NT2/D1 (cell line): ENCODE results near the gene NOL4L.

Source experiments
- DNase-seq: peaks from one replicate; pipeline ENCODE4 v3.0.0-alpha.2; 2011; ENCODE audit warnings: low read depth, low spot score
- H3K27me3 ChIP-seq: 2 replicates; pipeline ENCODE4 v1.6.0; 2011; ENCODE audit warnings: mild to moderate bottlenecking; ENCODE audit not compliant: insufficient read length, insufficient read depth
- H3K36me3 ChIP-seq: 2 replicates; pipeline ENCODE4 v1.6.1; 2011; ENCODE audit warnings: mild to moderate bottlenecking, low read length, mixed read lengths; ENCODE audit not compliant: insufficient read depth, insufficient read length
- H3K4me1 ChIP-seq: 2 replicates; pipeline ENCODE4 v1.5.1; 2011; ENCODE audit not compliant: insufficient read depth, insufficient read length
- H3K4me3 ChIP-seq: 2 replicates; pipeline ENCODE4 v1.5.1; 2011; ENCODE audit warnings: low read depth; ENCODE audit not compliant: insufficient read length
- H3K9ac ChIP-seq: 2 replicates; pipeline ENCODE4 v1.6.0; 2011; ENCODE audit warnings: low read depth; ENCODE audit not compliant: insufficient read length
- H3K9me3 ChIP-seq: 2 replicates; pipeline ENCODE4 v1.5.1; 2011; ENCODE audit warnings: mild to moderate bottlenecking, low read length; ENCODE audit not compliant: insufficient read depth
- SUZ12 ChIP-seq: IDR thresholded peaks from 2 replicates; pipeline ENCODE4 v1.6.1; 2011; ENCODE audit not compliant: insufficient read length, insufficient read depth; ENCODE audit errors: extremely low read depth
- YY1 ChIP-seq: IDR thresholded peaks from 2 replicates; pipeline ENCODE4 v1.6.1; 2011; ENCODE audit not compliant: insufficient read length, insufficient read depth
- ZNF274 ChIP-seq: IDR thresholded peaks from 2 replicates; pipeline ENCODE4 v1.6.1; 2011; ENCODE audit warnings: mild to moderate bottlenecking, low read depth, low read length

The NOL4L gene

DNA sequence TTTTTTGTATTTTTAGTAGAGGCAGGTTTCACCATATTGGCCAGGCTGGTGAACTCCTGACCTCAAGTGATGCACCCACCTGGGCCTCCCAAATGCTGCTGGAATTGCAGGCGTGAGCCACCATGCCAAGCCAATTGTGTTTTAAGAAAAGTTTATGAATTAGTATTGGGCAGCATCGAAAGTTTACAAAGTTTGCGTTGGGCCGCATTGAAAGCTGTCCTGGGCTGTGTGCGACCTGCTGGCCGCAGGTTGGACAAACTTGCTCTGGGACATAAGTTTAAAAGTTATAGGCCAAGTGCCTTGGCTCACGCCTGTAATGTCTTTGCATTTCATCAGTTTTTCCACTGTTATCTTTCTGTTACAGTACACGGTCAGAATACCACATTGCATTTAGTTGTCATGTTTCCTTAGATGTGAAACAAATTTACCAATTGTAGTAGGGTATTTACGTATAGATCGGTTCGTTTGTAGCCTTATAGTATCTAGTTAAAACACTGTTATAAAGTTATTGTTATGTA lies 187.5 kb downstream of the NOL4L start:
- no peak overlapping the region for H3K9ac ChIP-seq
- TF ChIP-seq SUZ12 (no peak), ZNF274 (no peak), YY1 (no peak)
- no peaks in the 10 kb centered on the region for H3K4me1 ChIP-seq
- DNase-seq = no peak
- H3K9me3 ChIP-seq = no peaks in the 10 kb centered on the region
- no peaks in the 10 kb centered on the region for H3K27me3 ChIP-seq
- H3K4me3 ChIP-seq = no peak overlapping the region
- H3K36me3 ChIP-seq = peaks cover 4% of the 10 kb centered on the region

DNA sequence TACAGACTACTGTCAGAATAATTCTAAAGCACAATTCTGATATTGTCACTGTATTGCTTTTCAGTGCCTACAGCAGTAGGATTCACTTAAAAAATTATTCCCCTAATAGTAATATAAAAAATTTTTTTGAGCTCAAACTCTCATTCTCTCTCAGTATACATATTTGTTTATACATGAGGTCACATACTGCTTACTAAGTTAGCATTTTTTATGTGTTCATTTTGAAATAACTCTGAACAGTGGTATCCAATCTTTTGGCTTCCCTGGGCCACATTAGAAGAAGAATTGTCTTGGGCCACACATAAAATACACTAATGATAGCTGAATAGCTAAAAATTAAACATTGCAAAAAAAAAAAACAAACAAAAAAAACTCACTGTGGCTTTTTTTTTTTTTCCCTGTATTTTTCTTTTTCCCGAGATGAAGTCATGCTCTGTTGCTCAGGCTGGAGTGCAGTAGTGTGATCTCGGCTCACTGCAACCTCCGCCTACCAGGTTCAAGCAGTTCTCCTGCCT lies 188.4 kb downstream of the NOL4L start:
- no peak for TF ChIP-seq ZNF274
- TF ChIP-seq YY1 = no peak
- TF ChIP-seq SUZ12 = no peak
- Histone ChIP-seq H3K27me3 (no peaks in the 10 kb centered on the region), H3K36me3 (peaks cover 4% of the 10 kb centered on the region), H3K4me3 (no peak overlapping the region), H3K4me1 (no peaks in the 10 kb centered on the region), H3K9me3 (no peaks in the 10 kb centered on the region), H3K9ac (no peak overlapping the region)
- DNase-seq = no peak

DNA sequence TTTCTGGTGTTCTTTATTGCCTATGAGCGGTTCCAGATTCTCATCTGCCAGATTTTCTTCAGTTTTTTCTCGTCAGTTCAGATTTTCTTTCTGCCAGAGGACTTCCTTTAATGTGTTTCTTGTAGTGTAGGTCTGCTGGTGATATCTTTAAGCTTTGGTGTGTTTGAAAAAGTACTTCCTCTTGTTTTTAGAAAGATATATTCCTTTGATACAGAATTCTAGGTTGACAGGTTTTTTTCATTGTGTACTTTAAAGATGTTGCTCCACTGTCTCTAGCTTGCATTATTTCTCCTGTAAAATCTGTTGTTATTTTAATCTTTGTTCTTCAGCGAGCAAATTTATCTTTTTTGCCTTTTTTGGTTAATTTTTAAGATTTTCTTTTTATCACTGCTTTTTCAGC lies 190.1 kb downstream of the NOL4L start:
- Histone ChIP-seq H3K4me3 (no peak overlapping the region), H3K27me3 (no peaks in the 10 kb centered on the region), H3K36me3 (peaks cover 10% of the 10 kb centered on the region), H3K9ac (no peak overlapping the region), H3K9me3 (no peaks in the 10 kb centered on the region), H3K4me1 (no peaks in the 10 kb centered on the region)
- no peak for TF ChIP-seq SUZ12
- TF ChIP-seq ZNF274 = no peak
- TF ChIP-seq YY1 = no peak
- no peak for DNase-seq
